A172 (cell line): ENCODE measurements around the gene TPSD1. TPM values are rescaled to one million over a fixed set of nuclear protein-coding genes. Genes with fewer than 3 reads are reported as not detected.
"Not testable (repeated sequence)": the region's sequence is repeated elsewhere in the genome, so short reads cannot be mapped to it uniquely, and the experiment has no call there.

Source experiments
- DNase-seq: peaks from one replicate; pipeline ENCODE4 v3.0.0-alpha.2; 2015; ENCODE audit warnings: low spot score
- total RNA-seq: library from RNA; depleted of rRNA; stranded (reverse); fragments of >200 nt; shearing (Covaris generic); gene quantifications from 2 replicates; pipeline ENCODE4 v1.2.3, GENCODE V29; 2014

Gene TPSD1
- total RNA-seq, 1 experiment from 2014 or later: not detected

DNA sequence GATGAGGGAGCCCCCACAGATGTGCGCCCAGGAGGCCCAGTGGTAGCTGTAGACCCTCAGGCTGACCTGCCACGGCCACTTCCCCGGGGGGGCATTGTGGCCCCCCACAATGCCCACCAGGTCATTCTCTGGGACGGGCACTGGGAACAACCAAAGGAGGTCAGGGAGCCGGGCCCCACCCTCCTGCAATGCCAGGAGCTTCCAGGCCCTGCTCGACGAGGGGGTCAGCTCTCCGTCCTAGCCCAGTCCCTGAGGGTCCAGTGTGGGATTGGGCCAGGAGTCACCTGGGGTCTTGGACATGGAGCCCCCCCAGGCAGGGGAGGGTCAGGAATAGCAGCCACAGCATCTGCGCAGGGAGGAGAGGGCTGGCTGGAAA lies 7.0 kb downstream of the TPSD1 start:
- DNase-seq: no peak

DNA sequence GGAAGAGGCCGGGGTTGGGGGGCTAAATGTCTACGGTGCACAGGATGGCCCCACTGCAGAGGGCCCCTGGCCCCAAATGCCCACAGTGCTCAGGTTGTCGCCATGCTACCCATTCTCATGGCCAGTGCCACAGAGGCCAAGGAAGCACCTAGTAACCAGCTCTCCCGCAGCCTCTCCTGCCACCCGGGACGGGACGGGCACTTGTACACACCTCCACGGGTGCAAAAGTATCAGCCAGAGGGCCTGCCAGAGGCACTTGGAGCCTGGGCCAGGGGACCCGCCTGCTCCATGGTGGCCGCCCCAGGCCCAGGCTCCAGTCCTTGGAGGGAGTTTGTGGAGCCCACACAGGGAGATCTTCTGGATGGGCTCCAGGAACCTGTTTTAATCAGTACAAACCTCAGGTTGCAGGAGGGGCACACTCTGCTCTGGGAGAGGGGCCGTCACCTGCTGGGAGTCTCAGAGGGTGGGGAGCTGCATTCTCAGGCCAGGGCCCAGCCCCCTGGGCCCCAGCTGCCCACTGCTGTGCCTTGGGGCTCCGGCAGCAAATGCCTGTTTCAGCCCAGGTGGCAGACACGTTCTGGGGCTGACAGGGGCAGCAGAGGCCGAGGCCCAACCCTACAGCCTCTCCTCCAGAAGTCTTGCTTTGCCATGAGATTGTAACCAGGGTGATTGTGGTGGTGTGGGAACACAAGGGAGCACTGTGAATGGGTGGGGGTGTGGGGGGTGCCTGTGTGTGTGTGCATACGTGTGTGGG lies 7.9 kb downstream of the TPSD1 start:
- DNase-seq: no peak

DNA sequence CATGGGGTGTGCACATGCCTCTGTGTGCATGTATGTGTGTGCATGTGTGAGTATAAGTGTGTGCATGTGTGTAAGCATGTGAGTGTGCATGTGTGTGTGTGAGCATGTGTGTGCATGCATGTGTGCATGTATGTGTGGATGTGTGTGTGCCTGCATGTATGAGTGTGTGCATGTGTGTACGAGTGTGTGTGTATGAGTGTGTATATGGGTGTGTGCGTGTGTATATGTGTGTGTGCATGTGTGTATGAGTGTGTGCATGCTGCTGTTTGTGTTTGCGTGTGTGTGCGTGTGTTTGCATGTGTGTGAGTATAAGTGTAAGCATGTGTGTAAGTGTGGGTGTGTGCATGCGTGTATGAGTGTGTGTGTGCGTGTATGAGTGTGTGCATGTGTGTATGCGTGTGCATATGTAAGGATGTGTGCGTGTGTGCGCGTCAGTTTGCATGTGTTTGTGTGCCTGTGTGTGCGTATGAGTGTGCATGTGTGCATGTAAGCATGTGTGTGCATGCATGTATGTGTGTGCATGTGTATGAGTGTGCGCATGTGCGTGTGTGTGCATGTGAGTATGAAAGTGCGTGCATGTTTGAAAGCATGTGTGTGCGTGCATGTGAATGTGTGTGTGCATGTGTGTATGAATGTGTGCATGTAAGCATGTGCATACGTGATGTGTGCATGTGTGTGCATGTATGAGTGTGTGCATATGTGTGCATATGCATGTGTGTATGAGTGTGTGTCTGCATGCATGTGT lies 8.6 kb downstream of the TPSD1 start:
- DNase-seq: no peak

DNA sequence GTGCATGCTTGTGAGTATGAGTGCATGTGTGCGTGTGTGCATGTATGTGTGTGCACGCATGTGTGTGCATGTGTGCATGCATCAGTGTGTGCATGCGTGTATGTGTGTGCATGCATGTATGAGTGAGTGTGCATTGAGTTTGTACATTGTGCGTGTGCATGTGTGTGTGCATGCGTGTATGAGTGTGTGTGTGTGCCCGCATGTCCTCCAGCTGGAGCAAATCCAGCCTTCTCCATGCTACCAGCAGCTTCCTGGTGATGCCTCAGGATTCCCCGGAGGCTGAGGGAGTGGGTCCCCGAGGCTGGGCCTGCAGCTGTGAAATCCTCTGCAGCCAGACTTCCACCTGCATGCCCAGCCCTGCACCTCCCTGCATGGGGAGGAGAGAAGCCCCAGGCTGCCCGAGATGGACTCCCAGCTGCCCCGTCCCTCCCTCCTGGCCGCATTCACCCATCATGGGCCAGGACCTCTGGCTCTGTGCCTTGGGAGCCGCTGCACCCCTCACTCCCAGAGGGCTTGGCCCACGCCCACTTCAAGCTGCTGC lies 9.3 kb downstream of the TPSD1 start:
- DNase-seq: no peak

DNA sequence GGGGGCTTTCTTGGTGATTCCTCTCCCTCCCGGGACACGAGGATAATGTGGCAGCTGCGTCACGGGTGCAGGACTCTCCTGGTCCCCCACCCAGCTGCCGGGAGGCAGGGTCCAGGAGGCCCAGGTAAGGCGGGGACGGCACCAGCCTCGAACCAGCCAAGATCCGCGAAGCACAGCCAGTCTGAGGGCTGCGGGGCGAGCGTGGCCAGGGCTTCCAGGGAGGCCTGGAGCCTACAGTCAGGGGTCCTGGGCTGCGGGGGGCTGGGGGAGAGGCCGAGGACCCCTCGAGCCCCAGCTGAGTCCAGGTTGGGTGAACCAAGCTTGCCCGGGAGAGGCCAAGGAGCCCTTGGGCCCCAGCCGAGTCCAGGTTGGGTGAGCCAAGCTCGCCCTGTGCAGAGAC lies 10.0 kb downstream of the TPSD1 start:
- no peak for DNase-seq

DNA sequence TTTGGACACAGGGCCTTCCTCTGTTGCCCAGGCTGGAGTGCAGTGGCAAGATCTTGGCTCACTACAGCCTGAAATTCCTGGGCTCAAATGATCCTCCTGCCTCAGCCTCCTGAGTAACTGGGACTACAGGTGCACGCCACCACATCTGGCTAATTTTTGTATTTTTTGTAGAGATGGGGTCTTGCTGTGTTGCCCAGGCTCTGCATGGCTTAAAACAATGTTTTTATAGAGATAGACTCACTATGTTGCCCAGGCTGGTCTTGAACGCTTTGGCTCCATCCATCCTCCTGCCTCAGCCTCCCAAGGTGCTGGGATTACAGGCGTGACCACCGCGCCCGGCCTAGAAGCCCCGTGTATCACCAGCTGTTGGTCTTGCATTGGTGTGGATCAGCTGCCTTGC lies 13.5 kb downstream of the TPSD1 start:
- not testable (repeated sequence) for DNase-seq

DNA sequence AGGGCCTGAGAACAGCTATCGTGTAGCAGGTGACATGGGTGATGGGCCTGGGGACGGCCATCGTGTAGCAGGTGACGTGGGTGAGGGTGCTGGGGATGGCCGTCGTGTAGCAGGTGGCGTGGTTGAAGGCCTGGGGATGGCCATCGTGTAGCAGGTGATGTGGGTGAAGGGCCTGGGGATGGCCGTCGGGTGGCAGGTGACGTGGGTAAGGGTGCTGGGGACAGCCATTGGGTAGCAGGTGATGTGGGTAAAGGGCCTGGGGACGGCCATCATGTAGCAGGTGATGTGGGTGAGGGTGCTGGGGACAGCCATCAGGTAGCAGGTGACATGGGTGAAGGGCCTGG lies 15.5 kb downstream of the TPSD1 start:
- DNase-seq: no peak

DNA sequence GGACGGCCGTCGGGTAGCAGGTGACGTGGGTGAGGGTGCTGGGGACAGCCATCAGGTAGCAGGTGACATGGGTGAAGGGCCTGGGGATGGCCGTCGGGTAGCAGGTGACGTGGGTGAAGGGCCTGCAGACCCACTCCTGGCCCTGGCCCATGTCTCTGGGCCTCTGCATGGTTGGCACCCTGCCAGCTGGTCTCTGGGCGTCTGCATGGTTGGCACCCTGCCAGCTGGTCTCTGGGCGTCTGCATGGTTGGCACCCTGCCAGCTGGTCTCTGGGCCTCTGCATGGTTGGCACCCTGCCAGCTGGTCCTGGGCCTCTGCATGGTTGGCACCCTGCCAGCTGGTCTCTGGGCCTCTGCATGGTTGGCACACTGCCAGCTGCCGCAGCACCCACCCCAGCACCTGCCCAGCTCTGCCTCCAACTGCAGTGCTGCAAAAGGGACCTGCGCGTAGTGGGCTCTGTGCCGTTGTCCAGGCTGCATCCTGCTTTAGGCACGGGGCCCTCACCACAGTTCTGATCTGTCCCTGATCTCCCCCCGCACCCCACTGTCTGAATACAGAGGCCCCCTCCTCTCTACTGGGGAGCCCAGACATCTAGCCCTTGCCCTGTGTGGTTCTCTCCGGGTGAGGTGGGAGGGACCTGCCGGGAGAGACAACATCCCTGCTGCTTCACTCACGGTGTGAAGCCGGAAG lies 16.0 kb downstream of the TPSD1 start:
- DNase-seq: not testable (repeated sequence)

DNA sequence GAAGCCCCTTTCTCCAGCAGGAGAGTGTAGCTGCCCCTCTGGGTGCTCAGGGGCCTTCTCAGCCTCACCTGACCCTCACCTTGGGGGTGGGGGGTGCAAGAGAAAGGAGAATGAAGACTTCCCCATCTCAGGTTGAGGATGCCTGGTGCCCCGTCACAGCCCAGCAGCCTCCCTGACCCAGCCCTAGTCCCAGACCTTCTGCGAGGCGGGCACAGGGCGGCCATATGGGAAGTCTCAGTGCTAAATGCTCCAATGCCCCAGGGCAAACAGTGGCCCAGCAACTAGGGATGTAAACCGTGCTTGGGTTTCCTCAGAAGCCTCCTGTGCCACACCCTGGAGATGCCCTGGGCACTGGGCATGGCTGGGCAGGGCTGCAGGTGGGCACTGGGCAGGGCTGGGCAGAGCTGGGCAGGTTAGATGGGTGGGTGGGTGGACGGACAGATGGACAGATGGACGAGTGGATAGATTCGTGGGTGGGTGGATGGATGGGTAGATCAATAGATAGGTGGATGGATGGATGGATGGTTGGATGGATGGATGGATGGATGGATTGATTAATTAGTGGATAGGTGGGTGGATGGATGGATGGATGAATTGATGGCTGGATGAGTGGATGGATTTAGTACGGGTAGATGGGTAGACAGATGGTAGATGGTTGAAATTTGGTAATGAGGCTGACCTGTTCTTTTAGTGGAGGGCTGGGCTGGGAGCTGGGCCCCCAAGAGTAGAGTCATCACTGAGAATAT lies 16.8 kb downstream of the TPSD1 start:
- DNase-seq: no peak

DNA sequence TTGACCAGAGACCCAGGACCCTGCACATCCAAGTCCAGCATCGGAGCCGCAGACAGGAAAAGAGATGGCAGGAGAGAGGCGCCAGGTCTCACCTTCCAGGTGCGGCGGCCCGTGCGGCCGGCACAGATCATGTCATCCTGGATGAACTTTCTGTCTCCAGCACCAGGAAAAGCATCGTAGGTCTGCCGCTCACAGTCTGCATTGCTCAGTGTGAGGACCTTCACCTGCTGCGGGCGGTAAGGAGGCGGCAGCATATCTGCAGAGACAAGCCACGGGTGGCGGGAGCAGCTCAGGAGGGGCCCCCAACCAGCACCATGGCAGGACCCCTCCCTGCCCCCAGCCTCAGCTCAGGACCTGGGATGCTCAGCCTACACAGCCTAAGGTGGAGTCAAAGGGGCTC lies 17.9 kb downstream of the TPSD1 start:
- DNase-seq: no peak

DNA sequence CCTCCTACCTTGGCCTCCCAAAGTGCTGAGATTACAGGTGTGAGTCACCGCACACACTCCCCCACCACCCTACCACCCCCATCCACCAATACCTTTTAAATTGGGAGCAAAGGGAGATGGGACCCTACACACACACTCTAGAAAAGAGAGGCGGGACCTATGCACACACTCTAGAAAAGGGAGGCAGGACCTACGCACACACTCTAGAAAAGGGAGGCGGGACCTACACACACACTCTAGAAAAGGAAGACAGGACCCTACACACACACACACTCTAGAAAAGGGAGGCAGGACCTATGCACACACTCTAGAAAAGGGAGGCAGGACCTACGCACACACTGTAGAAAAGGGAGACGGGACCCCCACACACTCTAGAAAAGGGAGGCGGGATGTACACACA lies 18.9 kb downstream of the TPSD1 start:
- DNase-seq: no peak

DNA sequence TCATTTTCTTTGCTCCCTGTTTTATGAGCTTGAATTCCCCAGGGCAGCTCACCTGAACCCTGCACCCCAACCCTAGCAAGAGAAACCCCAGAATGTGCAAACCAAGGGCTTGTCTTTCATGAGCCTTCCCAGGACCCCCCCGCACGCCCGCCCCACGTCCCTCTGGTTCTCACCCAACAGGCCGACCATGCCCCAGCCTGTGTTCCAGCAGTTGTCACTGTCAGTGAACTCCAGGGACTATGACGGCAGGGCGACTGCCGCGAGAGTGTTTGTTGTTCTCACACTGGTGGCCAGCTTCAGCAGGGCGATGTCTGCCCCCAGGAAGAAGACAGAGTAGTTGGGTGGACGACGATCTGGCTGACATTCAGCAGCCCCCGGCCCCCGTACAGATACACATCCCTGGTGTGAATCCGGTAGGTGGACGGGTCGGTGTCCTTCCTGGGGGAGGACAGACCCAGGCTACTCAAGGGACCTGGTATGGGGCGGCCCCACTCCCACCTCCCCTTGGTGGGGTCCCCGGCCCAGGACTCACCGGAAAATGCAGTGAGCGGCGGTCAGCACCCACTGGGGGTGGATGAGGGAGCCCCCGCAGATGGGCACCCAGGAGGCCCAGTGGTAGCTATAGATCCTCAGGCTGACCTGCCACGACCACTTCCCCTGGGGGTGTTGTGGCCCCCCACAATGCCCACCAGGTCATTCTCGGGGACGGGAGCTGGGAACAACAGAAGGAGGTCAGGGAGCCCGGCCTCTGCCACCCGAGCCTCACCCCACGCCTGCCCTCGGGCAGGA lies 20.1 kb downstream of the TPSD1 start:
- no peak for DNase-seq

DNA sequence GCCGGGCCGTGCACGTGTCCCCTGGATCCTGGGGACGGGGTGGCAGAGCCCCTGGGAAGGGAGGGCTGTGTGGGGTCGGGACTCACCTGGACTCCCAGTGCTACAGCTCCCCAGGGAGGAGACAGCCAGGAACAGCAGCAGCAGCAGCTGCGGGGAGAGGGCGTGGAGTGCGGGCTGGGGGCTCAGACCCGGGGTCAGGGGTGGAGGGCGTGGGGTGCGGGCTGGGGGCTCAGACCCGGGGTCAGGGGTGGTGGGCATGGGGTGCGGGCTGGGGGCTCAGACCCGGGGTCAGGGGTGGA lies 20.7 kb downstream of the TPSD1 start:
- no peak for DNase-seq

DNA sequence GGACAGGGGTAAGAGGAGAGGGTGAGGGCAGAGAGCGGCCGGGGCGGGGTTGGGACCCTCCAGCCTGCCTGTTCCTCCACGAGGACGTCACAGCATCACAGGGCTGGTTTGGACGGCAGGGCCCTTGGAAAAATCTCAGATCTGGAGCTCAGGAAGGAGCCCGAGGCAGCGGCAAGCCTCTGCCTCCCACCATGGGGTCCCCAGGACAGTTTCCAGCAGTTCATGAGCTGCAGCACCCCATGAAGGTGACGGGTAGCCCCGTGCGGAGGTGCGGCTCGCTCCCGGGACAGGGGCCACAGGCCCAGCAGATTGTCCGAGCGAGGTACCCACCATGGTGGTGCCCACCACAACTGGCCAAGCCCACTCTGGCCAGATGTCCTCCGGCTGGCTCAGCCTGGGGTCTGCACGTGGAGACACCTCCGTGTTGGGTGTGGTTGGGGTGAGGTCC lies 21.3 kb downstream of the TPSD1 start:
- DNase-seq: no peak

DNA sequence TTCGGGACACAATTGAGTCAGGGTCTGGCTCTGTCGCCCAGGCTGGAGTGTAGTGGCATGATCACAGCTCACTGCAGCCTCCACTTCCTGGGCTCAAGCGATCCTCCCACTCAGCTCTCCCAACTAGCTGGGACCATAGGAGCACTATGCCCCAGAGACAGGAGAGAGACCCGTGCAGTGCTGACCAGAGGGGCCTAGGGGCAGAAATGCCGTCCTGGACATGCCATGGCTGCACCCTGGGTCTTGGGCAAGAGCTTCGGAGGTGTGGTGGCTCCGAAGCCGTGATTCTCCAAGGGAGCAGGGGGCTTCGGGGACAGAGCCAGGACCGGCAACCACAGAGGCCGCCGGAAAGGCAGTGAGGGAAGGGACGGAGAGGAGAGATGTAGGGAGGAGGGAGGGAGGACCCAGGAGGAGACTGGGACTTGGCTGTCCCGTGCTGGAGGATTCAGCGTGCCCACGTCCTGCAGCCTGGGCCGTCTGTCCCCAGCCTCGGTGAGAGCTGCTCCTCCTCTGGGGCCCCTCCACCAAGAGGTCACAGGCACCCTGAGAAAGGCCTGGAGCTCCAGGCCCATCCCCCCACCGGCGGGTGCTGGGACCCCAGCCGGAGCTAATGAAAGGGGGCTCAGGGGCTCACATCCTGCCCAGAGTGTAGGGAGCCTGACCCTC lies 21.9 kb downstream of the TPSD1 start:
- DNase-seq: no peak

DNA sequence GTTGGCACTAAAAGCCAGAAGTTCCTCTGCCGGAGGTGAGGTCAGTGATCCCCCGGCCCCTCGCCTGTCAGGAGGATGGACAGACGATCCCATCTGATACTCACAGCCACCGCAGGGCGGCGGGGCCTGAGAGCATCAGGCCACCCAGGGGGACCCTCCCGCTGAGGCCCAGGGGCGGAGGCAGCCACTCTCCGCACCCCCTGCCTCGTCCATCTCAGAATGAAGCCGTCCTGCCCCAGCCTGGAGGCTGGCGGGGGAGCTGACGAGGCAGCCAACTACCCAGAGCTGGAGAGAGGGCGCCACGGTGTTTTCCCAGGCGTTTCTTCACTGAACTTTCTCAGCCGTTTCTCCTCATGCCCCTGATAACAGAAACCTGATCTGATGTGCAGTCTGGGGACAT lies 22.6 kb downstream of the TPSD1 start:
- DNase-seq: no peak

DNA sequence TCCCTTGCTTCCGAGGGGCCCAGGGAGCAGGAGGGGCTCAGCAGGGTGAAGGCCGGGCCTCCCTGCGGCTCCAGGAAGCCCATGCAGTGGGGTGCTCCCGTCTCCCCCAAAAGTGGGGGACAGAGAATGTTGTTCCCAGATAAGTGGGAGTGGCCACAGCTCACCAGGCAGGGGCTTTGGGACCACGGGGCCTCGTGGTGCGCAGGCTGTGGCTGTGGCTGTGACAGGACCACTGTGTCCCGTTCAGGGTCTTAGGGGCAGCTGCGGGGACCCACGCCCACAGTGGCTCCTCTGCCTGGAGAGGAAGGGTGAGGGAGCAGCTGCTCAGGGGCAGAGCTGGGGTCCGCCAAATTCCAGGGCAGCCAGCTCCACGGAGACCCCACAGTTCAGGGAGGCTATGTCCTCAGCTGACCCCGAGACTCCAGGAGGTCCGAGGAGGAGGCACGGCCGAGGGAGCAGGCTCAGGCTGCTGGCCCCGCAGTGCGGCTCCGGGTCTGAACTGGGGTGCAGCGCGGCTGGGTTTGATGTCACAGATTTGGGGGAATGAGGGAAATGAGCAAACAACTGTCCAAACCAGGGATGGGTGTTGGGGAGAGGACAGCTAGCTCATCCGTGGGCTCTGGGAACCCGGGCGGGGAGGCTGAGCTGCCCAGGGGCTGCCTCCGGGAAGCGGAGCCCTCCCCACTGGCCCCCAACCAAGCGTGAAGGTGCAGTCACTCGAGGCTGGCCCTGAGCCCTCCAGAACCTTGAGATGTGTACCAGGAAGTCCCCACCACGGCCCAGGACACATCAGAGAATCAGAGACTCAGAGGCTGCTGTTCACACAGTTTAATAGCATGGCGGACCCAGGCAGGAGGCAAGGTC lies 23.4 kb downstream of the TPSD1 start:
- no peak for DNase-seq

DNA sequence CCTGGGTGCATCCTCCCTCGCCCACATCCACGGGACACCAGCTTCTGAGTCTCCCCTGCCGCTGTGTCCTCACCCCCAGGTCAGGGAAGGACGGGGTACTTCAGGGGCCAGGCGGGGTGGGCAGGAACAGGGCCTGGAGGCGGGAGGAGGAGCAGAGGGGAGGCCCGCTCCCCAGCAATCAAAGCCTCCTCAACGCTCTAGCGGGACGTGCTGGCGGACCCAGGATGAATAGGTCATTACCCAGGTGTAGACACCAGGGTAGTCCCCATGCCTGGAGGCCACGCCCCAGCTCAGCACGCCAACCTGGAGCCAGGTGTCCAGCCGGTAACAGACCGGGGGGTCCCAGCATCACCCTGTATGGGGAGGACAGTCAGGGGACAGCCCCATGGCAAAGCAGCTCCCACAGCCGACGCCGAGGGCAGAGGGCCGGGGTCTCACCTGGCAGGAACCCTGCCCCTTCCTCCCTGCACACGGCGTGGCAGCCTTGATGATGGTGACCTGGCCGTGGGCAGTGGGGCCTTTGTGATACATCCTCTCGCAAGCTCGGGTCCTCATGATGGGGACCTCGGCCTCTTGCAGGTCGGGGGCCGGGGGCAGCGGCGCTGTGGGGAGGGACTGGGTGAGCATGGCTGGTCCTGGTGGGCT lies 24.2 kb downstream of the TPSD1 start:
- DNase-seq: no peak

DNA sequence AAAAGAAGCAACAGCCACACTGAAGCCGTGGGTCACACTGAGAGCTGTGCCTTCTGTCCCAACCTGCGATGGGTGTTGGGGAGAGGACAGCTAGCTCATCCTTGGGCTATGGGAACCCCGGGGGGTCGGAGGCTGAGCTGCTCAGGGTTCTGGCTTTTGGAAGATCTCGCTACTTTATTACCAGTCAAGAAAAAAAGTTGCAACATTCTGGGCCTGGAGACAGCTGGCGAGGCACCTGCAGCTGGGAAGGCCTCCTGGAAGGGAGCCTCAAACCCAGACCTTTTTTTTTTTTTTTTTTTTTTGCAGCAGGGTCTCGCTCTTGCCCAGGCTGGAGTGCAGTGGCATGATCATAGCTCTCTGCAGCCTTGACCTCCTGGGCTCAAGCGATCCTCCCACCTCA lies 24.9 kb downstream of the TPSD1 start:
- no peak for DNase-seq
